HepG2 (cell line): ENCODE data around the gene YPEL3. TPM values are rescaled to one million over a fixed set of nuclear protein-coding genes. Genes with fewer than 3 reads are reported as not detected.

Experiments
- HNF1B ChIP-seq: sonication (generic); formaldehyde crosslinking; IDR thresholded peaks from 2 replicates; pipeline ENCODE4 v1.5.1; 2020; ENCODE audit warnings: mild to moderate bottlenecking, moderate library complexity, missing genetic modification reagents
- NRL ChIP-seq: sonication (generic); formaldehyde crosslinking; IDR thresholded peaks from 2 replicates; pipeline ENCODE4 v1.5.0; 2020; ENCODE audit warnings: missing genetic modification reagents, mild to moderate bottlenecking, moderate library complexity, borderline replicate concordance
- RBFOX2 ChIP-seq: fragments of 200-400 bp; formaldehyde crosslinking; IDR thresholded peaks from 2 replicates; pipeline ENCODE4 v1.6.1; 2017; ENCODE audit warnings: low read depth, mild to moderate bottlenecking, low read length
- RBM22 ChIP-seq: fragments of 200-400 bp; formaldehyde crosslinking; optimal IDR thresholded peaks from 2 replicates; pipeline ENCODE3; 2017; ENCODE audit warnings: mild to moderate bottlenecking, low read length, moderate library complexity
- SETDB1 ChIP-seq: sonication (generic); formaldehyde crosslinking; IDR thresholded peaks from 2 replicates; pipeline ENCODE4 v1.5.1; 2020; ENCODE audit warnings: missing genetic modification reagents, mild to moderate bottlenecking, borderline replicate concordance
- TBX2 ChIP-seq: sonication (generic); formaldehyde crosslinking; IDR thresholded peaks from 2 replicates; pipeline ENCODE4 v1.5.0; 2020; ENCODE audit warnings: missing genetic modification reagents, mild to moderate bottlenecking, borderline replicate concordance
- TMF1 ChIP-seq: sonication (generic); formaldehyde crosslinking; IDR thresholded peaks from 2 replicates; pipeline ENCODE4 v1.8.1; 2022; ENCODE audit warnings: low read depth, missing genetic modification reagents
- ZBTB38 ChIP-seq: sonication (generic); formaldehyde crosslinking; IDR thresholded peaks from 2 replicates; pipeline ENCODE4 v1.5.1; 2020; ENCODE audit warnings: mild to moderate bottlenecking, missing genetic modification reagents
- ZNF280D ChIP-seq: sonication (generic); formaldehyde crosslinking; IDR thresholded peaks from 2 replicates; pipeline ENCODE4 v1.5.1; 2020; ENCODE audit warnings: mild to moderate bottlenecking, missing genetic modification reagents
- ZNF557 ChIP-seq: sonication (generic); formaldehyde crosslinking; IDR thresholded peaks from 2 replicates; pipeline ENCODE4 v1.4.0; 2020; ENCODE audit warnings: missing genetic modification reagents
- ZNF687 ChIP-seq: sonication (generic); formaldehyde crosslinking; IDR thresholded peaks from 2 replicates; pipeline ENCODE4 v1.5.1; 2020; ENCODE audit warnings: mild to moderate bottlenecking, missing genetic modification reagents, moderate library complexity
- polyA plus RNA-seq, 8 experiments: library from polyadenylated mRNA; depleted of rRNA in 3 of 8; stranded (reverse) in 7 of 8; unstranded in 1 of 8; fragments of >200 nt; fragmentation: Illumina TruSeq in 4 of 8; extraction: Trizol in 4 of 8; gene quantifications; 2 replicates each; pipeline versions ENCODE4 v1.2.1 to v1.2.3, GENCODE V29; 2011 to 2016; ENCODE audit warnings: low read depth in 4 of 8, missing spikeins in 1 of 8, mixed read lengths in 1 of 8; ENCODE audit not compliant: insufficient read depth in 1 of 8
- total RNA-seq, 5 experiments: library from RNA; depleted of rRNA; stranded (reverse); fragments of >200 nt; fragmentation: Illumina TruSeq; extraction: Trizol; gene quantifications; 2 replicates each; pipeline ENCODE4 v1.2.3, GENCODE V29; 2016; ENCODE audit warnings: low read depth in 1 of 5
- TF ChIP-seq, protein P1 (sequence below), 2 experiments: sonication (generic) in 1 of 2; formaldehyde crosslinking in 1 of 2; IDR thresholded peaks; 2 replicates each; pipeline versions ENCODE4 v1.4.0 to v1.6.1; 2016 to 2020; ENCODE audit warnings: borderline replicate concordance in 1 of 2, low read depth in 1 of 2, mild to moderate bottlenecking in 1 of 2, missing genetic modification reagents in 1 of 2

The YPEL3 gene
- total and polyA plus RNA-seq, 2 of the 13 experiments (the other 11 are each of a cell fraction or from before 2014, with no cell fraction given) = 5.4 to 47.0 TPM

DNA sequence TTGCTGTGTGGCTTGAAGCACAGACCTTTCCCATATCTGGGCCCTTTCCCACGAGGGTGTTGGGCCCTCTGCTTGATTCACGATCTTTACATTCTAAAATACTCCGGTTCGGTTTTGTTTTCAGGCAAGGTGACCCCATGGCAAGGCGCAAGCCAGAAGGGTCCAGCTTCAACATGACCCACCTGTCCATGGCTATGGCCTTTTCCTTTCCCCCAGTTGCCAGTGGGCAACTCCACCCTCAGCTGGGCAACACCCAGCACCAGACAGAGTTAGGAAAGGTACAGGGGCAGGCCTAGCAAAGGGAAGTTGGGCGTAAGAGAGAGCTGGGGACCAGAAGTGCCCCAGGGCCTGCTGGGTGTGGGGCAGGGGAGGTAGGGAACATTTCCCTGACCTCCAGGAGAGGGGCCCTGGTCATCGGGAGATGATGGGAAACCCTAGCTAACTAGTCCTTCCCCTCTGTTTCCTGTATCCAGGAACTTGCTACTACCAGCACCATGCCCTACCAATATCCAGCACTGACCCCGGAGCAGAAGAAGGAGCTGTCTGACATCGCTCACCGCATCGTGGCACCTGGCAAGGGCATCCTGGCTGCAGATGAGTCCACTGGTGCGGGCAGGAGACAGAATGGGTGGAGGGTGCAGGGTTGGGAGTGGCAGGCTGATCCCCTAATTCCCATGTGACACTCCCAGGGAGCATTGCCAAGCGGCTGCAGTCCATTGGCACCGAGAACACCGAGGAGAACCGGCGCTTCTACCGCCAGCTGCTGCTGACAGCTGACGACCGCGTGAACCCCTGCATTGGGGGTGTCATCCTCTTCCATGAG, 29.0 kb downstream of the YPEL3 start (continued):
- TF ChIP-seq, protein P1, sequence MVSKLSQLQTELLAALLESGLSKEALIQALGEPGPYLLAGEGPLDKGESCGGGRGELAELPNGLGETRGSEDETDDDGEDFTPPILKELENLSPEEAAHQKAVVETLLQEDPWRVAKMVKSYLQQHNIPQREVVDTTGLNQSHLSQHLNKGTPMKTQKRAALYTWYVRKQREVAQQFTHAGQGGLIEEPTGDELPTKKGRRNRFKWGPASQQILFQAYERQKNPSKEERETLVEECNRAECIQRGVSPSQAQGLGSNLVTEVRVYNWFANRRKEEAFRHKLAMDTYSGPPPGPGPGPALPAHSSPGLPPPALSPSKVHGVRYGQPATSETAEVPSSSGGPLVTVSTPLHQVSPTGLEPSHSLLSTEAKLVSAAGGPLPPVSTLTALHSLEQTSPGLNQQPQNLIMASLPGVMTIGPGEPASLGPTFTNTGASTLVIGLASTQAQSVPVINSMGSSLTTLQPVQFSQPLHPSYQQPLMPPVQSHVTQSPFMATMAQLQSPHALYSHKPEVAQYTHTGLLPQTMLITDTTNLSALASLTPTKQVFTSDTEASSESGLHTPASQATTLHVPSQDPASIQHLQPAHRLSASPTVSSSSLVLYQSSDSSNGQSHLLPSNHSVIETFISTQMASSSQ (IDR thresholded peaks at IDR 0.05; ENCODE audit: low read depth) = no peak
- TF ChIP-seq, protein P1 (CRISPR knock-in tag; IDR thresholded peaks at IDR 0.05; ENCODE audit: borderline replicate concordance) = 0 out of 2 replicates have a peak, but pooled peaks have one; percentile 2
- TF ChIP-seq ZNF557 (CRISPR knock-in tag) (no peak), HNF1B (CRISPR knock-in tag) (peak; percentile 26; the same call in 1 of the 2 replicates), RBFOX2 (peak; percentile 69), SETDB1 (CRISPR knock-in tag) (no peak), ZBTB38 (CRISPR knock-in tag) (peak; percentile 85), TBX2 (CRISPR knock-in tag) (0 out of 2 replicates have a peak, but pooled peaks have one; percentile 46), RBM22 (peak; percentile 19), ZNF280D (CRISPR knock-in tag) (0 out of 2 replicates have a peak, but pooled peaks have one; percentile 18), NRL (CRISPR knock-in tag) (peak; percentile 60), ZNF687 (CRISPR knock-in tag) (peak; percentile 60), TMF1 (CRISPR knock-in tag) (0 out of 2 replicates have a peak, but pooled peaks have one; percentile 70)
